K562 treated with DMSO at 1 percent for 12 hours (cell line): ENCODE measurements around the gene MMP17. TPM values are rescaled to one million over a fixed set of nuclear protein-coding genes. Genes with fewer than 3 reads are reported as not detected.

Experiments
- total RNA-seq: library from RNA; unstranded; fragments of 300-600 nt; gene quantifications from 2 replicates; pipeline ENCODE4 v1.2.3, GENCODE V29; 2022; ENCODE audit not compliant: insufficient read depth

MMP17 gene
- 8.4 and 8.8 TPM in 2 replicates for total RNA-seq

DNA sequence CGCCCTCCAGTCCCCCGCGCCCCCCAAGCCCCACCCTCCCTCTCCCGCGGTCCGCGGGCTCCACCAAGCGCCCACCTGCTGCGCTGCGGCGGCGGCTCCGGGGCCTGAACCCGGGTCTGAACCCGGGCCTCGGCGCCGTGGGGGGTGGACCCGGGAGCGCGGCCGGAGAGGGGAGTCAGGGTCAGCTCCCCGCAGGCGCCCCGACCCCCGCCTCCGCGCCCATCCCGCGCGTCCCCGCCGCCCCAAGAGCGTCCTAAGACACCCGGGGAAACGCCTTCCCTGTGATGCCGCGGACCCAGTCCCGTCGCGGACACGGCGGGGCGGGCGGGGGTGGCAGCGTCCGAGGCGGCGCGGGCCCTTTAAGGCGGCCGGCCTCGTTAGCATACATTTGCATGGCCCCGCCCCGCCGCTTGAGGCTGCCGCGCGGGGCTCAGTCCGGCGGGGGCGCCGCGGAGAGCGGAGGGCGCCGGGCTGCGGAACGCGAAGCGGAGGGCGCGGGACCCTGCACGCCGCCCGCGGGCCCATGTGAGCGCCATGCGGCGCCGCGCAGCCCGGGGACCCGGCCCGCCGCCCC is at the start of gene MMP17:
Gene MMP17, plus strand, starts transcription at position 433 of the 574 bp plus-strand sequence. Its CDS starts 102 bp downstream, at position 535.

DNA sequence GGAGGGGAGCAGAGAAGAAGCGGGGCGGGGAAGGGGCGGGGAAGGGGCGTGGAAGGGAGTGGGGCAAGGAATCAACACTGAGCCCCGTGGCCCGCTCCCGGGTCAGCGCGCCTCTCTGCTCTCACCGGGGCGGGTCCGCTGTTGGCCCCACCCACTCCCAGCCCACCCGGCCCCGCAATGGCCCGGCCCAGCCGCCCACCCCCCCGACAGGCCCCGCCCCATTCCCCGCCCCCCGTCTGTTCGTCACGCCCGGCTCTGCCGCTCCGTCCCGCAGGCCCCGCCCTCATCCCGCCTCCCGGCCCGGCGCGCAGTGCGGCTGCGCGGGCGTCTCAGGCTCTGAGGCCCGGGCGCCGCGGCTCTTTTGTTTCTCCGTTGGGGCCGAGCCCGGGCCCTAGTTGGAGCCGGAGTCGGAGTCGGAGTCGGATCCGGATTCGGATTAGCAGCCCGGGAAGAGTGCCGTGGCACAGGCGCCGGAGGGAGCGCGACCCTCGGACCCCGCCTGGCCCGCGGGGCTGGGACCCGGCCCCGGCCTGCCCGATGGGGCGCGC is 66.2 kb downstream of the MMP17 start, which contains the start of gene ULK1:
Gene ULK1, plus strand, starts transcription at position 310 of the 548 bp plus-strand sequence. CDS start 380 bp downstream, outside the sequence.

Other genes starting within 250 kb of the MMP17 start
- gene SFSWAP, start 117.3 kb upstream of the MMP17 start, total RNA-seq: 22.6 and 34.1 TPM in 2 replicates
- gene ULK1, start 66.2 kb downstream of the MMP17 start, total RNA-seq: 21.4 and 53.0 TPM in 2 replicates
- 17.3 and 20.5 TPM in 2 replicates for gene PUS1, start 100.9 kb downstream of the MMP17 start, total RNA-seq
- 12.5 and 53.4 TPM in 2 replicates for gene EP400, start 121.5 kb downstream of the MMP17 start, total RNA-seq